COLO668 (cell line): ENCODE measurements around the gene GPC1.

ENCODE experiments used
- DNase-seq: peaks from one replicate; lab custom pipeline; 2025; ENCODE audit not compliant: unreplicated experiment; lab: John Stamatoyannopoulos, UW

The GPC1 gene

DNA sequence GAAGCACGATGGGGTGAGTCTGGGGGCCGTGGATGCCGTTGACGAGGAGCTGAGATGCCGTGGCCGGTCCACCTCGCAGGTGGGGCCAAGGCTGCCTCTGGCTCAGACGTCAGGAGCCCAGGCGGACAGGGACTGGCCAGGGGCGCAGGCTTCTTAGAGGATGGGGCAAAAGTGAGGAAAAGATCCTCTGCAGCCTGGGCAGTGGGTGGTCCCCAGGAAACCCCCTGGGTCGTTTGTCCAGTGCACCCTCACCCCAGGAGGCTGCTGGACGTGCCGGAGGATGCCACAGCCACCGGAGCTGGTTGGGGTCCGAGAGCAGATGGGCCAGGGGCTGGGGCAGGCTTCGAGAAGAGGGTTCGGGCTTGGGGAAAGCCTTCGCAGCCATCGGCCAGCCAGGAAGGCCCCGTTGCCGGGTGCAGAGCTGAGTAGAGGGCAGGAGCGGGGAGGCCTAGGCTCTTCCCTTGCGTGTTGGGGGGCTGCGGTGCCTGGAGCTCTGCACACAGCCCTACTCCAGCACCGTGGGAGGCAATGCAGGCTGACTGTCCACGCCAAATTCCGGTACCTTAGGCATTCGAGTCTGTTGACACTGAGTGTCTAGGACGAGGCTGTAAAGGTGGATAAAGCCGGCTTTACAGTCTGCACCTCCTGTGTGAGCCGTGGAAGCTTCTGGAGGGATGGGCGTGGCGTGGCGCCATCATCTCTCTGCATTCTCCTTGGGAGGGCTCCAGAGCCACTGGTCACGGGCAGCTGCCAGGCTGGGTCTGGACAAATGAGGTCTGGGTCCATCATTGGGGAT, 18.8 kb downstream of the GPC1 start:
- no peak for DNase-seq

DNA sequence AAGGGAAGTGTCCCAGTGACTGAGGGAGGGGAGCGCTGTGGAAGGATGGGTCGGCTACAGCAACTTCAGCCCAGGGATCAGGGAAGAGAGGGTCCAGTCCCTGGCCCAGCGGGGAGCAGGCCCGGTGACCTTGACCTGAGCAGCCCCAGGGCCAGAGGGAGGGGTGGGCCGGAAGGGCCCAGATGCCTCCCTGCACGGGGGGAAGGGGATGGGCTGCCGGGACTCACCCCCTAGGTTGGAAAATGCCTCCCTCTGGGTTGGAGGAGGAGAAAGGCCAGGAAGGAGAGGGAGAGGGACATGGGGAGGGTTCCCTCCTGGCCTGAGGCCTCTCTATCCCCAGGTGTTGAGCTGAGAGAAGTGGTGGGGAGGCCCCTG, 19.8 kb downstream of the GPC1 start:
- DNase-seq, result no peak

DNA sequence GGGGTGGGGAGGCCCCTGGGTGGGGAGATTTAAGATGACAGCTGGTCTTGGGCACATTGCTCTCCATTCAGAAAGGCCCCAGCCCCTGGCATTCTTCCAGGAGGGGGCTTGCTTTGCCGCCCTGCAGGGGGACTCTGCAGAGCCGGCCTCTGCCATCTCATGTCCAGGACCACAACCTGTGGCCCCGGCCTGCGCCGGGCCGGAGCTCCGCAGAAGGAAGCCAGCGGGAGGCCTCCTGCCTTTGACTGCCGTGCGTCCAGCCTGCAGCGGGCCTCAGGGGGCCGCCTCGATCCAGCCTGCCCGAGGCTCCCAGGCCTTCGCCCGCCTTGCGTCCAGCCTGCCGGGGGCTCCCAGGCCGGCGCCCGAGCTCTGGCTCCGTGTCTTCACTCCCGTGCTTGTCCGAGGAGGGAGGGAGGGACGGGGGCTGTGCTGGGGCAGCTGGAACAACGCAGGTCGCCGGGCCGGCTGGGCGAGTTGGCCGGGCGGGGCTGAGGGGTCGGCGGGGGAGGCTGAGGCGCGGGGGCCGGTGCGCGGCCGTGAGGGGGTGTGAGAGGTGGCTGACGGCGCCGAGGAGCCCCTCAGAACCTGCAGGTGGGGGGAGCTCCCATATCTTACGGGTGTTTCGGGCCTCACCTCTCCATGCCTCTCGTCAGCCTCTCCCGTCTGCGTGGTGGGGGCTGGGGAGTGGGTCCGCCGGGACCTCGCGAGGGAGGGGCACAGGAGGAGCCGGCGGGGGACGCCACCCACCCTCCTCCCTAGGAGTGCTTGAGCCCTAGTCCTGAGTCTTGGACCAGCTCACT, 20.4 kb downstream of the GPC1 start:
- no peak for DNase-seq

DNA sequence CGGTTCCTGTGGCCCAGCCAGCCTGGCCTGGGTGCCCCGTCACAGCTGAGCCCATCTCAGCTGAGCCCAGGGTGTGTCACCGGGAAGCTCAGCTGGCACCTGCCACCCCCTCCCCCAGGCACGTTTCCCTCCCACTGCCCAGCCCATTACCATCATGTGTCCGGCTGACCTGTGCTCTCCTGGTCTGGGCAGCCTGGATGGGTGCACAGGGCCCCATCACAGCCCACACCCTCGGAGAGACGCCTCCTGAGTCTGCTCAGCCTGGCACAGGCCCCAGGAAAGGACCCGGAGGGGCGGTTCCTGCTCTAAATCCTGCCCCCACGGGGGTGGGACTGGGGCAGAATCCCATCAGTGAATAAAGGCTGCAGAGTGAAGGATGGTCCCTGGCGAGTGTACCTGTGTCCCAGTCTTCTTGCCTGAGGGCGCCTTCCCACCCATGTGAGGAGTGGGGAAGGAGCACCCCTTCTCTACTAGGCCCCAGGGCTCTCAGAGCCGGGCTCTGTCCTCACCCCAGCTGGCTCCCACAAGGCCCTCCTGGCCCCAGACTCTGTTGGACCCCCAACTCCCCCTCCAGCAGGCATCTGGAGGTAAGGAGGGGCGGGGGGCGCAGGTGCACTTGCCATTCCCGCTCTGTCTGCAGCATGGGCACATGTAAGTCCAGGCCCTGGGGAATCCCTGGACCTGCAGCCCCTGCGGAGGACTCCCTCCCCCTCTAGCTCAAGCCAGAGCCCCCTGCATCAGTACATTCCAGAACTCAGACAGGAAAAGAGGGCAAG, 21.2 kb downstream of the GPC1 start:
- no peak for DNase-seq

DNA sequence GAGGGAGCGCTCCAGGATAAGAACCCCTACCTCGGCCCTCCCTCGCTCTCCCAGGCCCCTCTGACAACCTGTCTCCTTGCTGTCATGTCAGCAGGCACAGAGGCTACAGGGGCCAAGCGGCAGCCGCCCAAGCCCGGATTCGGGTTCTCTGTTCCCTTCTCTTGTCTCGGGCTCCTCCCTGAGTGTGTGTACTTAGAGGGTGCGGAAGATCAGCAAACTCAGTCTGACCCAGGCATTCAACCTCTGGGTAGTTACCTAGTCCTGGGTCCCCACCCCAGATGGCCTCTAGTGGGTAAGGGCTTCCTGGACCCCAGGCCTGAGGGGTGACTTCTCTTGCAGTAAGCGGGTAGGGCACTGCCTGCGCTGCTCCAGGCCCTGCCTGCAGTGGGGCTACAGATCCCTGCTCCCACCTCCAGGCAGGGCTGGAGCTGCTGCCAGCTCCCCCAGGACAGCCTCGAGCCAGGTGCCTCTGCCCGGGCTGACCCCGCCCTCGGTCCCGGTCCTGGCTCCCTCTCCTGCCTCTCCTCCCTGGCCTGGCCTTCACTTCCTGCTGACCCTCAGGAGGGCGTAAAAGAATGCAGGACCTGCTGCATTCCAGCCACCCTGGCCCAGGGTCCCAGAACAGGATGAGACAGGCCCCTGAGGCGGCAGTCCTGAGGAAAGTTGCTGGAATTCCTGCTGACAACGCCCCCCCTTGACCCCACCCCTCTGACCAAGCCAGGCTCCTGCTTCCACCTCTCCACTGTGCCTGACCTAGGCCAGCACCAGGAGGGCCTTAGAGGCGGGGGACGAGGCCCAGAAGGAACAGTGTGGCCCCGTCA, 22.0 kb downstream of the GPC1 start:
- DNase-seq, result no peak

DNA sequence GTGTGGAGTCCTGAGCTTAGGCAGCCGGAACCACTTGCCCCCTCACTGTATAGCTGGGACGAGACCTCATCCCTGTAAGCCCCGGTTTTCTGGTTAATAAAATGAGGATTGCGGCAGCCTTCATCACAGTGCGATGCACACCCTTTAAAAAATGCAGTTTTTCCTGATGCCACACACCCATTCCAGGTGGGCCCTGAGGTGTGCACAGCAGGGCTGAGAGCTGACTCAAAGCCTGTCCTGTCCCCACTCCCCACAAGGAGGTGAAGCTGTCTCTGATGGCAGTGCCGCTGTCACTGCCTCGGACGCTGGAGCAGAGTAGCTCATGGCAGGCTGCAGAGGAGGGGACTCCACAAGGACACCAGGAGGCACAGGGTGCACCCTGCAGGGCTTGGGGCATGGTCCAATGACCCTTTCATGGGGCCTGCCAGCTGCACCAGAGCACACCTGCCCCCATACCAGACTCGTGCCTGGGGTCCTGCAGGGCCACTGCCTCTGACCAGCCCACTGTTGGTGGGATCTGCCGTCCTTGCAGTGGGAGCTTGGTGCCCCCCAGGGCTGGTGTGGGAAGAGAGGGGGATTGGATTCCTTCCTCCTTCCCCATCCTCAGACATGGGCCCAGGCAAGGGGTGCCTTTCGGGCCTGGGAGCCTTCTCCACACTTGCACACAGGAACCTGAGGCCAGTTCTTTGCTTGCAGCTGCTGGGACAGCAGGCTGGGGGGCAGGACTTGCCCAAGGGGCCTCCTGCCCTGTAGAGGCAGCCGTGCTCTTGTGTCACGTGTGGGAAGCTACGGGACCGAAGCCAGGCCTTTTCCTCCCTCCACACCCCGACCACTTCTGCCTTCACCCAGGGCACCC, 22.8 kb downstream of the GPC1 start:
- no peak for DNase-seq

DNA sequence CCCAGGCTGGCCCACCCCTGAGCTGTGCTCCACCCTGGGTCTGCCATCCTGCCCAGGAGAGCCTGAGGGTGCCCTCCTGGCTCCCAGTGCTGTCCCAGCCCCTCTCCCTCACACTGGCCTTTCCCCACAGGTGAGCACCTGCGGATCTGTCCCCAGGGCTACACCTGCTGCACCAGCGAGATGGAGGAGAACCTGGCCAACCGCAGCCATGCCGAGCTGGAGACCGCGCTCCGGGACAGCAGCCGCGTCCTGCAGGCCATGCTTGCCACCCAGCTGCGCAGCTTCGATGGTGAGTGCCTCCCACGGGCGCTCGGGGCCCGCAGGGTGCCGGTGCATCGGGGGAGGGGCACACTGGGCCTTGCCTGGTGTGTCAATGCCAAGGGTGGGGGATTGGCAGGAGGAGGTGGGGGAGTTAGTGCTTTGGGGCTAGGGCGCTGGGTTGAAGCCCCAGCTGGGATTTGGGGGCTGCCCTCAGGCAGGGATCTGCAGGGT, 23.5 kb downstream of the GPC1 start:
- no peak for DNase-seq

DNA sequence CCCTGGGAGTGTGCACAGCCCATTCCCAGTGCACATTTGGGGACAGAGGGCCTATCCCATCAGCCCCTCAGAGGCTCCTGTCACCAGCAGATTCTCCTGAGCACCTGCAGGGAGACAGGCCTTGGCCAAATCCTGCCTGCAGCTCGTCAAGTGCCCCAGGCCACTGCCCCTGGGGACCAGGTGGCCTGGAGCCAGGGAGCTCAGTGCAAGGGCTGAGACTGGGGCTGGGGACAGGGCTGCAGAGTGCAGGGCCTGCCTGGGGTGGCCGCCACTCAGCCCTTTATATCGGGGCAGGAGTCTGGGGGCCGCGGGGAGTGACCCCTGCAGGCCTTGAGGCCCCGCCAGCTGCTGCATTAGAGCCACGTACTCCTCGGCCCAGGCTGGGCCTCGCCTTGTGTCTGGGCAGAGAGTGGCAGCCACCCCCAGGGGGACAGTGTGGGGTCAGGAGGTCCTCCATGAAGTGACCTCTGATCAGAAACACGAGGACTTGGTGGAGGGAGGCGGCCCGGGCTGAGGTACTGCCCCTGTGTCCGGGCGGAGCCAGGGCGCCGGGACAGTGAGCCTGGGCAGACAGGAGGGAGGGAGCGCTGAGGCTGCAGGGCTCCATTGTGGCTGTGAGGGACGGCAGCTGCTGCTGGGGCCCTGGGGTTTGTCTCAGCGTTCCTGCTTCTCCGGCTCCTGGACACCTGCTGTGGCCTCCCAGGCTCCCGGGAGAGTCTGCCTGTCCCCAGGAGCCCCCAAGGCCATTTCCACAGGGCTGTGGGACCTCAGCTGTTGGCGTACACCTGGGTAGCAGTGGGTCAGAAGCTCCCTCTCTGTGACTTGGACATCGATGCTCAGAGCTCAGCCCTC, 24.2 kb downstream of the GPC1 start:
- peak; percentile 41 for DNase-seq

DNA sequence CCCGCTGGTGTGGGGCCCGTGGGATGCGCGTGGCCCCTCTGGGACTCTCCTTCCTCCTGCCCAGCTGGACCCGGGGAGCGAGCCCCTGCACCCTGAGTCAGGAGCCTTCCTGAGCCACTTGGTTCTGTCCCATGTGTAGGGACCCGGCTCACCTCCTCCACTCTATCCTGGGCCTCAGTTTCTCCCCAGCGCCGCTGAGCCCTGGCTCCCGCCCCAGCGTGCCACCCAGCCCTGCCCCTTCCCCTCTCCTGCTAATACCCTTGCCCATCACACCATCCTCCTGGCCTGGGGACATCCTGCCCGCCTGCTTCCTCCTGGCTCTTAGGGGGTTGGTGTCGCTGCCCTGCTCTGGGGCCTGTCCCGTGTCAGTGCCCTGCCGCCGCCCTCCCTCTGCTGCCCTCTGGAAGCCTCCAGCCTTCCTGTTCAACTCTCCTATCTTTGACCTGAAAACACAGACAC, 24.8 kb downstream of the GPC1 start:
- DNase-seq, result no peak

DNA sequence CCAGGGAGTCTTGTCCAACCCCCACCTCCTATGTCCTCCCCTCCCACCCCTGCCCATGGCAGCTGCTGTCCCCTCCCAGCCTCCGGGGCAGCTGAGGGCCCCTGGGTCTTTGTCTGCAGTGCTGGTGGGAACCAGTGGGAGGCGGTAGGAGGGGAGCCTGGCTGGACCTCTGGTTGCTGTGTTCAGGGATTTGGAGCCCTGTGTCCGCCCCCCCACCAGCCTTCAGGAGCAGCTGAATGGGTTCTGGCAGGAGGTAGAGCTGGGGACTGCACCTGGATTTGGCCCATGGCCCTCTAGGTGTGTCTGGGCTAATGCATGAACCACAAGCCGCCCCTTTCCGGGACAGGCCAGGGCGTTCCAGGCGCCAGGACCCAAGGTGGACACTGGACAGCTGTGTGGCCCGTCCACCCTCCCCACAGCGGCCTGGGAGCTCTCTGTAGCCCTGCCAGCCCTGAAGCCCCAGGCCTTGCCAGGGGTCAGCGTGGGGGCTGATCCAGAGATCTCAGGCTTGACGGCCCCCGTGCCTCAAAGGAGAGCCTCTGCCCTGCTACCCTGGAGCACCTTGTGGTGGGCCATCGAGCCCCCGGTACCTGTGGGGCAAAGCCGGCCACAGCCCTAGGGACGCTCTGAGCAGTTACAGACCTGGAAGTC, 25.4 kb downstream of the GPC1 start:
- no peak for DNase-seq

DNA sequence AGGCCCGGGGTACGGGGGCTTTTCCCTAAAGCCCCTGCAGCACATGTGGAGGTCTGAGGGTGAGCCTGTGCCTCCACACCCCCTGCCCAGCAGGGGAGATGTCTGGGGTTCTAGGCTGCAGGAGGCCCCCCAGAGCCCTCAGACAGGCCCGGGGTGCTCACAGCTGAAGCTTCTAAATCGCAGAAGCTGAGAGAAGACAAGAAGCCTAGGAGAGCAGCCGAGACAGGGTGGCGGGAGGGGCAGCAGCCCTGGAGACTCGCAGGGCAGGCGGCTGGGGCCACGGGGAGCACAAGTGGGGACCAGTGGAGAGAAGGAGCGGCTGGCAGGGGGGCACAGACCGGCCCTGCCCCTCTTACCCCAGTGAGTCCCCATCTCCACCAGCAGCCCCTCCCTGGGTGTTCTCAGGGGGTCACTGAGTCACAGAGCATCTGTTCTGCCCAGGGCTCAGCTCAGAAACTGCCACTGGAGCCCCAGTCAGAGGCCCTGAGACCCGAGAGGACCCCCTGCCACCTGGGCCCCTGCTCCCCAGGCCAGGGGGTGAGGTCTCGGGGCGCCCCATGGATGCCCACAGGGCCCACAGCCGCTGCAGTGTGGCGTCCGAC, 26.1 kb downstream of the GPC1 start:
- DNase-seq, result no peak

DNA sequence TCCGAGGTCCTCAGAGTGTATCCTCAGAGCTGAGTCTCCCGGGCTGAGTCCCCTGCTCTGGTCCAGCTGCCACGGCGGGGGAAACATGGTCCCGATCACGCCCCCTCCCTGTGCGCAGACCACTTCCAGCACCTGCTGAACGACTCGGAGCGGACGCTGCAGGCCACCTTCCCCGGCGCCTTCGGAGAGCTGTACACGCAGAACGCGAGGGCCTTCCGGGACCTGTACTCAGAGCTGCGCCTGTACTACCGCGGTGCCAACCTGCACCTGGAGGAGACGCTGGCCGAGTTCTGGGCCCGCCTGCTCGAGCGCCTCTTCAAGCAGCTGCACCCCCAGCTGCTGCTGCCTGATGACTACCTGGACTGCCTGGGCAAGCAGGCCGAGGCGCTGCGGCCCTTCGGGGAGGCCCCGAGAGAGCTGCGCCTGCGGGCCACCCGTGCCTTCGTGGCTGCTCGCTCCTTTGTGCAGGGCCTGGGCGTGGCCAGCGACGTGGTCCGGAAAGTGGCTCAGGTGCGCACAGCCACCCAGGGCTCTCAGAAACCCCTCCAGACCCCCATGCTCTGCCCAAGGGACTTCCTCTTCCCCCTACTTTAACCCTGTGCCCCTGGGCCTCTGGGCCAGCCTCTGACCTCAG, 26.7 kb downstream of the GPC1 start:
- DNase-seq, result no peak

DNA sequence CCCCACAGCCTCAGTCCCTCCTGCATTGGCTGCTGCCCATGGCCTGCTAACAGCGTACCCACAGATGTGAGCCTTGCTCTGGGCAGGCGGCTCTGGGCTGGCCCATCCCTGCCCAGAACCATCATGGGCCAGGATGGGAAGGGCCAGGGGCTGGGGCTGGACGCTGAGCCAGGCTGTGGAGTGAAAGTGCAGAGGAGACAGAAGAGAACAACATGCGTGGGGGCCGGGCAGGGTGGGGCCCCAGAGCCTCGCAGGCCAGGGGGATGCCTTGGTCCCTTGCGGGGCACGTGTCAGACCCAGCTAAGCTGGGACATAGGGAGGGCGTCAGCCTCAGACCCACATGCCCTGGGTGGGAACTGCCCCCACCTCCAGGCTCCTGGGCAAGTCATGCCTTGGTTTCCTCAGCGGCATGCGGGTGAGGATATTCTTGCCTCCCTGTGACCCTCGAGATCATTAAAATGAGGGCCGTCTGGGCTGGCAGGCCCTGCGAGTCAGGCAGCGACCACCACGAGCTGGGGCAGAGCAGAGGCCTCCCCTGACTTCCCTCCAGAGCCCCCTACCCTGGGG, 27.3 kb downstream of the GPC1 start:
- DNase-seq, result no peak

DNA sequence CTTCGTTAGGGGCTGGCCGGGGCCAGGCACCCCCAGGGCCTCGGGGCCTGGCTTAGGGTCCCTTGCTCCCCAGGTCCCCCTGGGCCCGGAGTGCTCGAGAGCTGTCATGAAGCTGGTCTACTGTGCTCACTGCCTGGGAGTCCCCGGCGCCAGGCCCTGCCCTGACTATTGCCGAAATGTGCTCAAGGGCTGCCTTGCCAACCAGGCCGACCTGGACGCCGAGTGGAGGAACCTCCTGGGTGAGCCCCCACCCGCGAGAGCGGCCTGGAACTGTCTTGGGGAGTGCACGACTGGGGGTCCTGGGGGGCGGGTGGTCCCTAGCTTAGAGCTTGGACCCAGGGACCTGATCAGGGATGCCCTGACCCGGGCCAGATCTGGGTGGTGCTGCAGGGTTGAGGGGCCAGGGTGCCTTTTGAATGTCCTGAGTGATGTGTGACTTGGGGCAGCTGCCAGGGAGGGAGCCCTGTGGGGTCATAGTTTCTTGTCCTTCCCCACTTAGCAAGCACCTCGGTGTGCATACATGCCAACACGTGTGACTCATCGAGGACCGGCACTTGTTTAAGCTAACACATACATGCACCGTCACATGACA, 27.9 kb downstream of the GPC1 start:
- DNase-seq, result no peak

DNA sequence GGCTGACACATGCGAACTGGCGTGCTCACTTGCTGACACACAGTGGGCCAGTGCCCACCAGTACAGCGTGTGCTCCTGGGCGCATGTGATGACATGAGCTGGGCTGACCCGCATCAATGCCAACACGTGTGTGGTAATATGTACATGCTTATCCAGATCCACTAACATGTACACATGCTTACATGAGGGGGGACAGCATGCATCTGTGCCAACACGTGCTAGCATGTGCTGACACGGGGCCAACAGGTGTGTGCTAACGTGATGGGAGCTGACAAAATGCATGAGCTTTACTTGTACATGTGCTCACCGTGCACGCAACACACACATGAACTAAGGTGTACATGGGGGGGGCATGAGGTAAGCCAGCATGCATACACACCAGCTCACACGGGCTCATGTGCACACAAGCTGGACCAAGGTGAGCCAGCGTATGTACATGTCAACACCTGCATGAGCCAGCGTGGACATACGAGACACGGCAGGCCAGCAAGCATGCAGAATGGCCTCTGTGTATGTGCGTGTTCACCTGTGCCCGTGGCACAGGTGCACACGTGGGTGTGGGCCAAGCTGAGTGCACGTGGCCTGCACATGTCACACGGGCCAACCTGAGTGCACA, 28.5 kb downstream of the GPC1 start:
- no peak for DNase-seq

DNA sequence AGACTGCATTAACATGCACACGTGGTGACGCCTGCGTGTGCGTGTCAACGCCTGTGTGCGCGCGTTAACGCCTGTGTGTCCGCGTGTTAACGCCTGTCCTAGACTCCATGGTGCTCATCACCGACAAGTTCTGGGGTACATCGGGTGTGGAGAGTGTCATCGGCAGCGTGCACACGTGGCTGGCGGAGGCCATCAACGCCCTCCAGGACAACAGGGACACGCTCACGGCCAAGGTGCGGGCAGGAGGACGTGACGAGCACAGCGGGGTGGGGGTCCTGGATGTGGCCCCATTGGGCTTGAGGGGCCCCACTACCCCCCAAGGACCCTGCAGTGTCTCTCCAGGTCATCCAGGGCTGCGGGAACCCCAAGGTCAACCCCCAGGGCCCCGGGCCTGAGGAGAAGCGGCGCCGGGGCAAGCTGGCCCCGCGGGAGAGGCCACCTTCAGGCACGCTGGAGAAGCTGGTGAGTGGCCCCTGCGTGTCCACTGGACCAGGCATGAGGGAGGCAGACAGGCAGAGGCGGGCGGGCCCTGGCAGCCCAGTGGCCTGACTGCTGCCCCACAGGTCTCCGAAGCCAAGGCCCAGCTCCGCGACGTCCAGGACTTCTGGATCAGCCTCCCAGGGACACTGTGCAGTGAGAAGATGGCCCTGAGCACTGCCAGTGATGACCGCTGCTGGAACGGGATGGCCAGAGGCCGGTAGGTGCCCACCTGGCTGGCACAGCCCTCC, 29.2 kb downstream of the GPC1 start:
- DNase-seq, result no peak
